Esophagus squamous epithelium (tissue), 5 donors: ENCODE measurements around the gene SNRNP25. TPM values are rescaled to one million over a fixed set of nuclear protein-coding genes. Genes with fewer than 3 reads are reported as not detected.

Experiments
- DNase-seq: peaks from one replicate; lab custom pipeline; 2025; lab: John Stamatoyannopoulos, UW
- H3K27ac ChIP-seq, 4 donors: fragments of 200-600 bp; sonication (generic); one replicate each; pipeline ENCODE4 v1.5.1; 2016 to 2019; ENCODE audit warnings: mild to moderate bottlenecking in 1 of 4
- H3K27me3 ChIP-seq, 4 donors: fragments of 200-600 bp; sonication (generic); 1 replicate in 3 of 4; 2 replicates in 1 of 4; pipeline versions ENCODE4 v1.5.1 to v1.6.0; 2017 to 2021; ENCODE audit warnings: antibody characterized with exemption in 1 of 4
- H3K36me3 ChIP-seq, 3 donors: fragments of 200-600 bp; sonication (generic); one replicate each; pipeline ENCODE4 v1.5.1; 2016 to 2019
- H3K4me1 ChIP-seq, 3 donors: fragments of 200-600 bp; sonication (generic); one replicate each; pipeline ENCODE4 v1.5.1; 2017 to 2019
- H3K4me3 ChIP-seq, 4 donors: fragments of 200-600 bp; sonication (generic); 1 replicate in 3 of 4; 2 replicates in 1 of 4; pipeline ENCODE4 v1.5.1; 2016 to 2019; ENCODE audit warnings: mild to moderate bottlenecking in 2 of 4, moderate library complexity in 1 of 4
- H3K9me3 ChIP-seq, 3 donors: fragments of 200-600 bp; sonication (generic); one replicate each; pipeline ENCODE4 v1.5.1; 2016 to 2019
- CTCF ChIP-seq, 6 experiments: fragments of 450-650 bp in 4 of 6; fragments of 200-600 bp in 2 of 6; sonication (generic) in 2 of 6; IDR thresholded peaks; one replicate each; pipeline ENCODE4 v1.5.1; 2016 to 2019; ENCODE audit warnings: antibody characterized with exemption in 6 of 6, mild to moderate bottlenecking in 4 of 6, moderate library complexity in 4 of 6
- POLR2A ChIP-seq, 4 donors: fragments of 450-650 bp; IDR thresholded peaks; one replicate each; pipeline ENCODE4 v1.6.1; 2017; ENCODE audit warnings: antibody characterized with exemption in 4 of 4, mild to moderate bottlenecking in 4 of 4, moderate library complexity in 3 of 4
- WGBS, 2 donors: methylation state at CpG; one replicate each; pipeline ENCODE4 v1.1.5; 2018; 5-methylcytosine and 5-hydroxymethylcytosine counted together
- intact Hi-C: fragments of 100-400 bp; cut with DNase I; formaldehyde crosslinking; loops from one replicate; pipeline ENCODE4 v1.15.0; 2022
- total RNA-seq, 4 donors: library from RNA; depleted of rRNA; stranded (reverse); fragments of >200 nt; gene quantifications; one replicate each; pipeline ENCODE4 v1.1.0, GENCODE V29; 2016
- donor health status: DM: yes; HTN: yes; CAD: no.

Gene SNRNP25
- total RNA-seq, 4 donors from 2014 or later, result 12.4 to 30.0 (median 17.9) TPM

GRCh38 chr16:92431-93339 lies 39.1 kb downstream of the SNRNP25 start:
- peaks cover 11 to 63% (median 17%) of the 10 kb centered on the region in 3 donors for H3K36me3 ChIP-seq
- intact Hi-C loops, result no loop called here
- H3K4me3 ChIP-seq, result no peak overlapping the region
- H3K27ac ChIP-seq, result no peak overlapping the region
- no peaks in the 10 kb centered on the region for H3K9me3 ChIP-seq
- DNase-seq, result no peak
- TF ChIP-seq POLR2A (IDR thresholded peaks at IDR 0.05) (no peak), CTCF (IDR thresholded peaks at IDR 0.05) (no peak)
- H3K4me1 ChIP-seq, result peaks cover 0 to 24% (median 5%) of the 10 kb centered on the region in 3 donors
- no peaks in the 10 kb centered on the region for H3K27me3 ChIP-seq
- WGBS, 2 donors, result 52 to 76% methylated on average over 6 to 14 of the region's 15 CpGs

DNA sequence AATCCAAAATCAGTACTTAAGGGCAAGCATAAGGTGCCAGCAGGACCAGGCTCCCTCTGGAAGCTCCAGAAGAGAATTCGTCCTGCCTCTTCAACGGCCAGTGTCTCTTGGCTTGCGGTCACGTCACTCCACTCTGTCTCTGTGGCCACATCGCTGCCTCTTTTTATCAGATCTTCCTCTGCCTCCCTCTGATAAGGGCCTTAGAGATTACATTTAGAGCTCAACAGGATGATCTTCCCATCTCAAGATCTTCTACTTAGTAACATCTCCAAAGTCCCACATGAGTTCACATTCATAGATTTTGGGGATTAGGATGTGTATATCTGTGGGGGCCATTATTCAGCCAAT lies 41.3 kb downstream of the SNRNP25 start:
- TF ChIP-seq CTCF (IDR thresholded peaks at IDR 0.05), result no peak
- TF ChIP-seq POLR2A (IDR thresholded peaks at IDR 0.05), result no peak
- Histone ChIP-seq H3K36me3 (peaks cover 6 to 59% (median 9%) of the 10 kb centered on the region in 3 donors), H3K4me3 (no peak overlapping the region), H3K4me1 (peaks cover 0 to 25% (median 5%) of the 10 kb centered on the region in 3 donors), H3K9me3 (no peaks in the 10 kb centered on the region), H3K27me3 (no peaks in the 10 kb centered on the region), H3K27ac (no peak overlapping the region)
- 96% methylated on average over 5 of the region's 5 CpGs for WGBS, 2 donors
- DNase-seq, result no peak
- intact Hi-C loops, result no loop called here

DNA sequence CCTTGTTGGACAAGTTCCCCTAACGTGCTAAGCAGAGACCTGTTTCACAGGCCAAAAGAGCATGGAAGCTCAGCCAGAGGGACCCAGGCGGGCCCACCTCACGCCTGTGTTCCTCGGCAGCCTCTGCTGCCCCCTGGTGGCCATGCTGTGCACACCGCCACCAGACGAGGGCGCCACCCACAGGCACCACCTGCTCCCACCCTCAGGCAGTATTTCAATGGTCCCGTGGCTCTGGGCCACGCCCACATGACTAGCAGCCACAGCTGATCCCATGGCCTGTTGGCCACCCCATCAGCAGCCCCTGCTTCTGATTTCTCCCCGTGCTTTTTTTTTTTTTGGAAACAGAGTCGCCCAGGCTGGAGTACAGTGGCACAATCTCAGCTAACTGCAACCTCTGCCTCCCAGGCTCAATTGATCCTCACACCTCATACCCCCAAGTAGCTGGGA lies 43.3 kb downstream of the SNRNP25 start:
- Histone ChIP-seq H3K4me1 (peaks cover 0 to 26% (median 5%) of the 10 kb centered on the region in 3 donors), H3K36me3 (peaks cover 3 to 48% (median 9%) of the 10 kb centered on the region in 3 donors), H3K9me3 (no peaks in the 10 kb centered on the region), H3K27me3 (no peaks in the 10 kb centered on the region), H3K4me3 (no peak overlapping the region), H3K27ac (no peak overlapping the region)
- WGBS, 2 donors, result 13% methylated on average over 10 to 11 of the region's 11 CpGs
- no peak for DNase-seq
- TF ChIP-seq CTCF (IDR thresholded peaks at IDR 0.05) (peak; percentile 97 to 100 (median 99)), POLR2A (IDR thresholded peaks at IDR 0.05) (no peak)
- intact Hi-C loops, result no loop called here

- no peak for DNase-seq
- H3K27me3 ChIP-seq, result no peaks in the 10 kb centered on the region
- intact Hi-C loops, result no loop called here
- TF ChIP-seq CTCF (IDR thresholded peaks at IDR 0.05), result no peak
- TF ChIP-seq POLR2A (IDR thresholded peaks at IDR 0.05), result no peak
- WGBS, 2 donors, result 67 to 91% methylated on average over 2 to 4 of the region's 8 CpGs
- H3K9me3 ChIP-seq, result no peaks in the 10 kb centered on the region
- H3K27ac ChIP-seq, result no peak overlapping the region
- peaks cover 0 to 32% (median 5%) of the 10 kb centered on the region in 3 donors for H3K4me1 ChIP-seq
- H3K4me3 ChIP-seq, result no peak overlapping the region
- H3K36me3 ChIP-seq, result peaks cover 3 to 48% (median 9%) of the 10 kb centered on the region in 3 donors
These were observed 44.2 kb downstream of the SNRNP25 start for GRCh38 chr16:97822-98221.

- Histone ChIP-seq H3K27ac (peak overlapping the region in 3 of 4 donors; percentile 70 to 75 (median 71)), H3K27me3 (no peaks in the 10 kb centered on the region), H3K9me3 (no peaks in the 10 kb centered on the region), H3K4me1 (peaks cover 0 to 35% (median 5%) of the 10 kb centered on the region in 3 donors), H3K4me3 (no peak overlapping the region), H3K36me3 (peaks cover 3 to 63% (median 9%) of the 10 kb centered on the region in 3 donors)
- intact Hi-C loops, result no loop called here
- DNase-seq, result no peak
- WGBS, 2 donors, result 69 to 82% methylated on average over 5 of the region's 5 CpGs
- no peak for TF ChIP-seq POLR2A (IDR thresholded peaks at IDR 0.05)
- no peak for TF ChIP-seq CTCF (IDR thresholded peaks at IDR 0.05)
These were observed 47.4 kb downstream of the SNRNP25 start for GRCh38 chr16:100989-101388.
